Neural cell (in vitro differentiated cells): ENCODE data around the gene SLC27A5. TPM values are rescaled to one million over a fixed set of nuclear protein-coding genes. Genes with fewer than 3 reads are reported as not detected.
"Not testable (repeated sequence)": the region's sequence is repeated elsewhere in the genome, so short reads cannot be mapped to it uniquely, and the experiment has no call there.

Experiments used
- H2AFZ ChIP-seq: fragments of 200-600, 300-800 bp; sonication (generic), shearing (Covaris generic); 2 replicates; pipeline ENCODE4 v1.6.0; 2014; ENCODE audit warnings: low read depth, mild to moderate bottlenecking, antibody characterized with exemption, low read length, moderate library complexity
- H3F3A ChIP-seq: fragments of 200-600 bp; shearing (Covaris generic); 2 replicates; pipeline ENCODE4 v1.6.1; 2016; ENCODE audit warnings: mild to moderate bottlenecking, moderate library complexity, mixed read lengths, antibody characterized with exemption, low read length; ENCODE audit not compliant: insufficient read depth, poor library complexity, severe bottlenecking
- H3K27ac ChIP-seq: fragments of 200-600, 300-800 bp; sonication (generic), shearing (Covaris generic); 2 replicates; pipeline ENCODE4 v1.5.1; 2014; ENCODE audit warnings: mild to moderate bottlenecking, low read length, moderate library complexity
- H3K27me3 ChIP-seq: fragments of 300-800, 200-600 bp; sonication (generic), shearing (Covaris generic); 2 replicates; pipeline ENCODE4 v1.6.0; 2014; ENCODE audit warnings: mild to moderate bottlenecking, low read depth, low read length, moderate library complexity; ENCODE audit not compliant: insufficient read depth
- H3K36me3 ChIP-seq: fragments of 300-800, 200-600 bp; sonication (generic), shearing (Covaris generic); 2 replicates; pipeline ENCODE4 v1.5.1; 2014; ENCODE audit warnings: mild to moderate bottlenecking, antibody characterized with exemption, low read length, moderate library complexity; ENCODE audit not compliant: insufficient read depth
- H3K4me2 ChIP-seq: fragments of 300-800, 200-600 bp; sonication (generic), shearing (Covaris generic); 2 replicates; pipeline ENCODE4 v1.6.0; 2014; ENCODE audit warnings: mild to moderate bottlenecking, low read length
- H3K4me3 ChIP-seq: fragments of 300-800, 200-600 bp; sonication (generic), shearing (Covaris generic); 2 replicates; pipeline ENCODE4 v1.5.1; 2014; ENCODE audit warnings: mild to moderate bottlenecking, low read length, moderate library complexity
- H3K79me2 ChIP-seq: fragments of 200-600 bp; shearing (Covaris generic); replicated peaks from 2 replicates; pipeline ENCODE4 v1.6.0; 2014; ENCODE audit warnings: mild to moderate bottlenecking, low read length, moderate library complexity; ENCODE audit not compliant: insufficient read depth
- H3K9ac ChIP-seq: fragments of 300-800, 200-600 bp; sonication (generic), shearing (Covaris generic); 2 replicates; pipeline ENCODE4 v1.6.1; 2016; ENCODE audit warnings: mild to moderate bottlenecking, low read length, mixed read lengths
- H3K9me2 ChIP-seq: fragments of 200-600 bp; shearing (Covaris generic); 2 replicates; pipeline ENCODE4 v1.6.1; 2016; ENCODE audit warnings: mild to moderate bottlenecking, low read length, mixed read lengths; ENCODE audit not compliant: insufficient read depth
- H3K9me3 ChIP-seq: fragments of 200-600, 300-800 bp; sonication (generic), shearing (Covaris generic); 2 replicates; pipeline ENCODE4 v1.6.1; 2016; ENCODE audit warnings: mild to moderate bottlenecking, mixed run types, low read length, moderate library complexity, mixed read lengths
- H4K20me1 ChIP-seq: fragments of 200-600 bp; shearing (Covaris generic); 2 replicates; pipeline ENCODE4 v1.6.1; 2016; ENCODE audit warnings: mild to moderate bottlenecking, mixed run types; ENCODE audit not compliant: insufficient read depth
- CTCF ChIP-seq: fragments of 450-650 bp; IDR thresholded peaks from 2 replicates; pipeline ENCODE4 v1.5.1; 2014; ENCODE audit warnings: antibody characterized with exemption, mild to moderate bottlenecking, moderate library complexity; ENCODE audit not compliant: poor library complexity, severe bottlenecking
- EP300 ChIP-seq: fragments of 450-650 bp; conservative IDR thresholded peaks from 2 replicates; pipeline ENCODE4 v1.6.1; 2014; ENCODE audit warnings: antibody characterized with exemption, mild to moderate bottlenecking, moderate library complexity; ENCODE audit not compliant: poor library complexity, severe bottlenecking
- EZH2 ChIP-seq: fragments of 200-600, 300-800 bp; shearing (Covaris generic), sonication (generic); IDR thresholded peaks from 2 replicates; pipeline ENCODE4 v1.6.1; 2014; ENCODE audit warnings: antibody characterized with exemption, low read length, borderline replicate concordance, mild to moderate bottlenecking; ENCODE audit not compliant: insufficient read depth, poor library complexity, severe bottlenecking
- MXI1 ChIP-seq: fragments of 450-650 bp; conservative IDR thresholded peaks from 2 replicates; pipeline ENCODE4 v1.6.1; 2014; ENCODE audit warnings: antibody characterized with exemption, mild to moderate bottlenecking; ENCODE audit not compliant: poor library complexity, severe bottlenecking
- POLR2AphosphoS5 ChIP-seq: IDR thresholded peaks from 2 replicates; pipeline ENCODE4 v1.6.1; 2012
- RAD21 ChIP-seq: fragments of 450-650 bp; conservative IDR thresholded peaks from 2 replicates; pipeline ENCODE4 v1.6.1; 2014; ENCODE audit warnings: antibody characterized with exemption, mild to moderate bottlenecking, moderate library complexity
- SMC3 ChIP-seq: fragments of 450-650 bp; conservative IDR thresholded peaks from 2 replicates; pipeline ENCODE4 v1.6.1; 2014; ENCODE audit warnings: antibody characterized with exemption, mild to moderate bottlenecking, moderate library complexity; ENCODE audit not compliant: poor library complexity
- TAF1 ChIP-seq: IDR thresholded peaks from 2 replicates; pipeline ENCODE4 v1.6.1; 2012; ENCODE audit warnings: low read depth
- polyA plus RNA-seq: library from polyadenylated mRNA; depleted of rRNA; stranded (reverse); fragments of >200 nt; gene quantifications from 2 replicates; pipeline ENCODE4 v1.2.3, GENCODE V29; 2014
- TF ChIP-seq, protein P1 (sequence below): IDR thresholded peaks from 2 replicates; pipeline ENCODE4 v1.6.1; 2012; ENCODE audit warnings: borderline replicate concordance

Gene SLC27A5
- polyA plus RNA-seq, 1 donor from 2014 or later = 14.9 TPM

- peak within 1 kb of the TSS; percentile 96 for H3K4me3 ChIP-seq
- peak within 1 kb of the TSS; percentile 53 for H2AFZ ChIP-seq
- peaks cover 11% of the 10 kb centered on the region for H3K27me3 ChIP-seq
- H3K9me2 ChIP-seq = no peaks in the 10 kb centered on the region
- peak; percentile 68 for TF ChIP-seq EP300
- TF ChIP-seq POLR2AphosphoS5 = peak; percentile 98
- TF ChIP-seq, protein P1, sequence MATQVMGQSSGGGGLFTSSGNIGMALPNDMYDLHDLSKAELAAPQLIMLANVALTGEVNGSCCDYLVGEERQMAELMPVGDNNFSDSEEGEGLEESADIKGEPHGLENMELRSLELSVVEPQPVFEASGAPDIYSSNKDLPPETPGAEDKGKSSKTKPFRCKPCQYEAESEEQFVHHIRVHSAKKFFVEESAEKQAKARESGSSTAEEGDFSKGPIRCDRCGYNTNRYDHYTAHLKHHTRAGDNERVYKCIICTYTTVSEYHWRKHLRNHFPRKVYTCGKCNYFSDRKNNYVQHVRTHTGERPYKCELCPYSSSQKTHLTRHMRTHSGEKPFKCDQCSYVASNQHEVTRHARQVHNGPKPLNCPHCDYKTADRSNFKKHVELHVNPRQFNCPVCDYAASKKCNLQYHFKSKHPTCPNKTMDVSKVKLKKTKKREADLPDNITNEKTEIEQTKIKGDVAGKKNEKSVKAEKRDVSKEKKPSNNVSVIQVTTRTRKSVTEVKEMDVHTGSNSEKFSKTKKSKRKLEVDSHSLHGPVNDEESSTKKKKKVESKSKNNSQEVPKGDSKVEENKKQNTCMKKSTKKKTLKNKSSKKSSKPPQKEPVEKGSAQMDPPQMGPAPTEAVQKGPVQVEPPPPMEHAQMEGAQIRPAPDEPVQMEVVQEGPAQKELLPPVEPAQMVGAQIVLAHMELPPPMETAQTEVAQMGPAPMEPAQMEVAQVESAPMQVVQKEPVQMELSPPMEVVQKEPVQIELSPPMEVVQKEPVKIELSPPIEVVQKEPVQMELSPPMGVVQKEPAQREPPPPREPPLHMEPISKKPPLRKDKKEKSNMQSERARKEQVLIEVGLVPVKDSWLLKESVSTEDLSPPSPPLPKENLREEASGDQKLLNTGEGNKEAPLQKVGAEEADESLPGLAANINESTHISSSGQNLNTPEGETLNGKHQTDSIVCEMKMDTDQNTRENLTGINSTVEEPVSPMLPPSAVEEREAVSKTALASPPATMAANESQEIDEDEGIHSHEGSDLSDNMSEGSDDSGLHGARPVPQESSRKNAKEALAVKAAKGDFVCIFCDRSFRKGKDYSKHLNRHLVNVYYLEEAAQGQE = peak; percentile 86
- TF ChIP-seq EZH2 = no peak
- TF ChIP-seq CTCF = no peak
- peak; percentile 28 for TF ChIP-seq SMC3
- peak; percentile 86 for TF ChIP-seq TAF1
- peak; percentile 32 for TF ChIP-seq RAD21
- TF ChIP-seq MXI1 = peak; percentile 88
- no peaks in the 10 kb centered on the region for H3K36me3 ChIP-seq
- H3K79me2 ChIP-seq = peaks cover 33% of the 10 kb centered on the region
- peaks cover 39% of the 10 kb centered on the region for H4K20me1 ChIP-seq
- H3K27ac ChIP-seq = peak within 1 kb of the TSS; percentile 86
- peak within 1 kb of the TSS; percentile 71 for H3K4me2 ChIP-seq
- H3F3A ChIP-seq = no peaks in the 10 kb centered on the region
- H3K9me3 ChIP-seq = no peaks in the 10 kb centered on the region
- peak within 1 kb of the TSS; percentile 81 for H3K9ac ChIP-seq
These were observed 32.2 kb upstream of the SLC27A5 start, which contains the start of gene TRIM28 for GRCh38 chr19:58543826-58544590. TSS of gene TRIM28 (plus strand) at chr19:58544064. CDS start at chr19:58544758, 694 bp downstream.

DNA sequence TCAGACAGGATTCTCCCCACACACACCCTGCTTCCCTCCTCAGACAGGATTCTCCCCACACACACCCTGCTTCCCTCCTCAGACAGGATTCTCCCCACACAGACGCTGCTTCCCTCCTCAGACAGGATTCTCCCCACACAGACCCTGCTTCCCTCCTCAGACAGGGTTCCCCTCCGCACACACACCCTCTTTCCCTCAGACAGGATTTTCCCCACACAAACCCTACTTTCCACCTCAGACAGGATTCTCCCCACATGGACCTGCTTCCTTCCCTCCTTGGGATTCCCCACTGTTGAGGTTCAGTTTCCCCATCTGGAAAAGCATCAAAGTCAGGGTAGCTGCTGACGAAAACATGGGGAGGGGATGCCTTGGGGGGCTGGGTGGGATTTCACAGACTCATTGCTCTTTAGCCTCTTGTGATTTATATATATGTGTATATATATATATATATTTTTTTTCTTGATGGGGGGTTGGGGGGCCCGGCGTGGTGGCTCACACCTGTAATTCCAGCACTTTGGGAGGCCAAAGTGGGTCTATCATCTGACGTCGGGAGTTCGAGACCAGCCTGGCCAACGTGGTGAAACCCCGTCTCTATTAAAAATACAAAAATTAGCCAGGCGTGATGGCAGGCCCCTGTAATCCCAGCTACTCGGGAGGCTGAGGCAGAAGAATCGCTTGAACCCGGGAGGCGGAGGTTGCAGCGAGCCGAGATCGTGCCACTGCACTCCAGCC is 31.0 kb upstream of the SLC27A5 start:
- H3K9ac ChIP-seq, H3F3A ChIP-seq, H3K9me2 ChIP-seq, H3K4me2 ChIP-seq, H2AFZ ChIP-seq, H3K36me3 ChIP-seq, H3K27ac ChIP-seq, H3K9me3 ChIP-seq: not testable (repeated sequence)
- H4K20me1 ChIP-seq = peaks cover 30% of the 10 kb centered on the region
- H3K4me3 ChIP-seq = peak overlapping the region; percentile 71
- peaks cover 29% of the 10 kb centered on the region for H3K79me2 ChIP-seq
- H3K27me3 ChIP-seq = peaks cover 19% of the 10 kb centered on the region

- not testable (repeated sequence) for H4K20me1 ChIP-seq, H3K4me2 ChIP-seq, H3K27ac ChIP-seq, H3K9ac ChIP-seq, H3K9me2 ChIP-seq, H2AFZ ChIP-seq, H3K79me2 ChIP-seq, H3K36me3 ChIP-seq, H3K9me3 ChIP-seq, H3F3A ChIP-seq, H3K4me3 ChIP-seq
- peaks cover 19% of the 10 kb centered on the region for H3K27me3 ChIP-seq
These were observed 27.4 kb upstream of the SLC27A5 start for GRCh38 chr19:58539169-58539559.
